ENCODE data around the gene ANKLE1. TPM values are rescaled to one million over a fixed set of nuclear protein-coding genes. Genes with fewer than 3 reads are reported as not detected.

Gene ANKLE1
- total RNA-seq, 1 experiment from 2014 or later: 16.5 TPM

DNA sequence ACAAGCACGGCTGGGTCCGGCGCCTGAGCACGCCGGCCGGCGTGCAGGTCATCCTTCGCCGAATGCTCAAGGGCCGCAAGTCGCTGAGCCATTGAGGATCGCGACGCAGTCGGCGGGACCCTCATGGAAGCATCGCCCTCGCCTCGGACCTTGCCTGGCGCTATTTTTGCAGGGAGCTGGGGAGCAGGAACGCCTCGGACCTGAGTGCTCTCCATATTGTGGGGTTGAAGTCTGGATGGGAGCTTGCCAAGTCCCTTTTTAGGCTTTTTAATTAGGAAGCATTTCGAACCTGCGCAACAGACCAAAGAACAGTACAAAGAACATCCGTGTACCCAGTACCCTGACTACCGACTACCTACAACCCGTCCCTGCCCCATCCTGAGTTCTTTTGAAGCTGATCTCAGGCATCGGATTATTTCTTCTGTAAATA, 24.6 kb downstream of the ANKLE1 start:
- Mint-ChIP-seq H3K4me3 (peak overlapping the region; percentile 75 to 97), H3K27ac (peak overlapping the region; percentile 80 to 96 (median 89)), H3K27me3 (ENCODE audit: low read depth) (no peaks in the 10 kb centered on the region; the same call in 1 of the 2 replicates), H3K4me1 (peaks cover 31 to 45% of the 10 kb centered on the region in 2 experiments), H3K36me3 (ENCODE audit: insufficient read depth in 1 of 3, low read depth in 3 of 3) (peaks cover 3 to 7% (median 5%) of the 10 kb centered on the region in 3 experiments; a peak in 6 of 7 replicates), H3K9me3 (no peaks in the 10 kb centered on the region)
- Histone ChIP-seq H2BK5ac (ENCODE audit: insufficient read length, low read length) (no peak overlapping the region), H4K91ac (ENCODE audit: insufficient read length, low read depth, low read length) (no peak overlapping the region), H4K5ac (ENCODE audit: insufficient read length, low read depth, low read length) (no peak overlapping the region), H3K4me2 (ENCODE audit: insufficient read depth, insufficient read length, low read length) (peak overlapping the region; percentile 76), H3K23me2 (ENCODE audit: insufficient read length, low read depth, low read length, poor library complexity, severe bottlenecking) (peaks cover 11% of the 10 kb centered on the region), H3K4me1 (ENCODE audit: insufficient read depth, low read length) (peaks cover 3% of the 10 kb centered on the region; the same call in 1 of the 2 replicates), H3K14ac (ENCODE audit: insufficient read depth, low read length) (peak overlapping the region; percentile 61; the same call in 1 of the 2 replicates), H3K27ac (ENCODE audit: insufficient read length, low read depth, low read length) (no peak overlapping the region), H3K18ac (ENCODE audit: insufficient read length, low read depth, low read length) (peak overlapping the region; percentile 2), H2BK12ac (ENCODE audit: insufficient read length, low read depth, low read length) (no peak overlapping the region), H3T11ph (ENCODE audit: low read length) (no peak overlapping the region), H2BK120ac (ENCODE audit: low read depth, low read length, poor library complexity, severe bottlenecking) (no peak overlapping the region), H2AK5ac (ENCODE audit: insufficient read length, low read length) (no peak overlapping the region), H3K9ac (ENCODE audit: extremely low read depth, insufficient read length, low read length) (peak overlapping the region; percentile 66), H3K79me1 (ENCODE audit: insufficient read depth, low read depth, low read length, poor library complexity, severe bottlenecking) (peaks cover 3% of the 10 kb centered on the region), H3K4ac (ENCODE audit: low read depth, low read length) (no peak overlapping the region), H3K56ac (ENCODE audit: insufficient read length, low read depth, low read length) (no peak overlapping the region), H2BK15ac (ENCODE audit: low read depth, low read length) (no peak overlapping the region), H4K8ac (replicated peaks; ENCODE audit: insufficient read length, low read depth, low read length) (no peak overlapping the region), H4K20me1 (ENCODE audit: control insufficient read depth, insufficient read depth, insufficient read length) (no peaks in the 10 kb centered on the region), H3K9me3 (ENCODE audit: control insufficient read depth, low read depth, low read length) (no peaks in the 10 kb centered on the region), H2BK20ac (ENCODE audit: low read depth, low read length, poor library complexity, severe bottlenecking) (no peak overlapping the region), H3K79me2 (ENCODE audit: insufficient read depth, low read length) (peaks cover 7% of the 10 kb centered on the region; the same call in 1 of the 2 replicates), H3K23ac (ENCODE audit: insufficient read length, low read depth, low read length) (no peak overlapping the region), H2AFZ (ENCODE audit: low read length) (no peak overlapping the region), H3K27me3 (ENCODE audit: insufficient read depth, low read length) (no peaks in the 10 kb centered on the region)
- DNase-seq: no peak
- WGBS (ENCODE audit: extremely low coverage, insufficient read length, low lambda C conversion rate): no CpG with 5 or more reads among the region's 28 CpGs
- no peak for TF ChIP-seq CTCF (conservative IDR thresholded peaks at IDR 0.05)

All from H9 (cell line).